Kasumi-1 (cell line): ENCODE measurements around the gene SIL1.
"Not testable (repeated sequence)": the region's sequence is repeated elsewhere in the genome, so short reads cannot be mapped to it uniquely, and the experiment has no call there.

Experiments
- DNase-seq, 2 experiments: peaks; one replicate each; lab custom pipeline; 2025; lab: John Stamatoyannopoulos, UW

SIL1 gene

DNA sequence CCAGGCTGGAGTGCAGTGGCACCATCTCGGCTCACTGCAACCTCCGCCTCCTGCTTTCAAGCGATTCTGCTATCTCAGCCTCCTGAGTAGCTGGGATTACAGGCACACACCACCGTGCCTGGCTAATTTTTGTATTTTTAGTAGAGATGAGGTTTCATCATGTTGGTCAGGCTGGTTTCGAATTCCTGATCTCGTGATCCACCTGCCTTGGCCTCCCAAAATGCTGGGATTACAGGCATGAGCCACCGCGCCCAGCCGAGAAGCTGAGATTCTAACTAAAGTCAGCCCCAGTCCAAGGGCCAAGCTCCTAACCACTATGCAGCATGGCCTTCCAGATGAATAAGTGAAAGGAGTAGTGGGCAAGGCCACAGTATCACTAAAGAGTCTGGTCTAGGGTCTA, 20.9 kb downstream of the SIL1 start:
- not testable (repeated sequence) for DNase-seq

DNA sequence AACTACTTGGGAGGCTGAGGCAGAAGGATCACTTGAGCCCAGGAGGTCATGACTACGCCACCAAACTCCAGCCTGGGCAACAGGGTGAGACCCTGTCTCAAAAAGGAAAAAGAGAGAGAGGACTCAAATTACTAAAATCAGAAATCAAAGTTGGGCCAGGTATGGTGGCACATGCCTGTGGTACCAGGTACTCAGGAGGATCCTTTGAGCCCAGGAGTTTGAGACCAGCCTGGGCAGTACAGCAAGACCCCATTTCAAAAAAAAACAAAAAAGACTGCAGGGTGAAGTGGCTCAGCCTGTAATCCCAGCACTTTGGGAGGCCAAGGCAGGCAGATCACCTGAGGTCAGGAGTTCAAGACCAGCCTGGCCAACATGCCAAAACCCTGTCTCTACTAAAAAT, 23.8 kb downstream of the SIL1 start:
- DNase-seq, result not testable (repeated sequence)

DNA sequence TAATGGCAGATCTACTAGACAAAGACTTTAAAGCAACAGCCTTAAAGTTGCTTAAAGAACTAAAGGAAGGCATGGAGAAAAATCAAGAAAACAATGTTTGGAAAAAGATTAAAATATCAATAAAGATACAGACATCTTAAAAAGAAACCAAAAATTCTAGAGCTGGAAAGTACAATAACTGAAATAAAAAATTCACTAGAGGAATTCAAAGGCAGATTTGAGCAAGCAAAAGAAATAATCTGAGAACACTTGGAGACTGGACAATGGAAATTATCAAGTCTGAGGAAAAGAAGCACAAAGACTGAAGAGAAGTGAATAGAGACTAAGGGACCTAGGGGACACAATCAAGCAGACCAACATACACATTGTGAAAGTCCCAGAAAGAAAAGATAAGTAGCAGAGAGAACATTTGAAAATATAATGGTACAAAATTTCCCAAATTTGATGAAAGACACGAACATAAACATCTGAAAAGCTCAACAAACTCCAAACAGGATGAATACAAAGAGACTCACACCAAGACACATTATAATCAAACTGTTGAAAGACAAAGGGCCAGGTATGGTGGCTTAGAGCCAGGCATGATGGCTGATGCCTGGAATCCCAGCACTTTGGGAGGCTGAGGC, 26.3 kb downstream of the SIL1 start:
- DNase-seq, result no peak

DNA sequence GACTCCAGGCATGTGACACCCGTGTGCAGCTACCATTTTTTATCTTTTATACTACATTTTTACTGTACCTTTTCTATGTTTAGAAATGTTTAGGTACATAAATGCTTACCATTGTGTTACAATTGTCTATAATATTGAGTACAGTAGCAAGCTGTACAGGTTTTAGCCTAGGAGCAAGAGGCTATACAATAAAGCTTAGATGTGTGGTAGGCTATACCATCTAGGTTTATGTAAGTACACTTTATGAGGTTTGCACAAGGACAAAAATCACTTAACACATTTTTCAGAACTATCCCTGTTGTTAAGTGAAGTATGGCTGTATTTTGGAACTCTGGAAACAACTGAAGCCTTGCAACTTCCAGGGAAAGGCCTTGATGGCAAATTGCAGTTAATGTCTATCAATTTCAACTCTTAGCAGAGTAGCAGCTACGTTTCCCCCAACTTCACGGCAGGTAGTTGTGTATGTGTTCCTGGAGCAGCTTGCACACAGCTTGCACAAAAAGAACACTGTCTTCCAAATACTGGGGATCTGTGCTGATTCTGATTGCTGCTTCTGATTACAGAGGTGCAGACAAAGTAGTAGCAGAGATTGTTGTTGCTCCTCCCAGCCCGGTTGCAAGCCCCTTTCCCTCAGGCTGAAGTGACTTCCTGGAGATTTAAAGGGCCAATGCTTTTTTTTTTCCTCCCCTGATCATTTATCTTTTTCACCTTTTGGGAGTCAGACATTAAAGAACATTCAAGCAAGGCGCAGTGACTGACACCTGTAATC, 30.0 kb downstream of the SIL1 start:
- no peak for DNase-seq

DNA sequence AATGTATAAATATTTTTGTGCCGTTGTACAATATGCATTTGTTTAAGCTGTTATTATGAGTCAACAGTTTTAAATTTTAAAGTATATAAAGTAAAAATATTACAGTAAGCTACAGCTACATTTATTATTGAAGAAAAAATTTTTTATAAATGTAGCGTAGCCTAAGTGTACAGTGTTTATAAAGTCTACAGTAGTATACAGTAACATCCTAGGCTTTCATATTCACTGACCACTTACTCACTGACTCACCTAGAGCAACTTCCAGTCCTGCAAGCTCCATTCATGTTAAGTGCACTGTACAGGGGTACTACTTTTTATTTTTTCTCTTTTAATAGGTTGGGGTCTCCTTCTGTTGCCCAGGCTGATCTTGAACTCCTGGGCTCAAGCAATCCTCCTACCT, 30.6 kb downstream of the SIL1 start:
- DNase-seq, result no peak

DNA sequence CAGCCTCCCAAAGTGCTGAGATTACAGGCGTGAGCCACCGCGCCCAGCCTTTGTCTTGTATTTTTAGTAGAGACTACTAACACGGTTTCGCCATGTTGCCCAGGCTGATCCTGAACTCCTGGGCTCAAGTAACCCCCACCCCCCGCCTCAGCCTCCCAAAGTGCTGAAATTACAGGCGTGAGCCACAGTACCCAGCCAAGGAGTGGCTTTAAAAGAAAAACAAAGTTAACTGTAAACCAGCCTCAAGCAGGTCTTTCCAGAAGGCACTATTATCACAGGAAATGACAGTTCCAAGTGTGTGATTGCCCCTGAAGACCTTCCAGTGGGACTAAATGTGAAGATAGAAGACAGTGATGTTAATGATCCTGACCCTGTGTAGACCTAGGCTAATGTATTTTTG, 31.1 kb downstream of the SIL1 start:
- DNase-seq, result no peak

DNA sequence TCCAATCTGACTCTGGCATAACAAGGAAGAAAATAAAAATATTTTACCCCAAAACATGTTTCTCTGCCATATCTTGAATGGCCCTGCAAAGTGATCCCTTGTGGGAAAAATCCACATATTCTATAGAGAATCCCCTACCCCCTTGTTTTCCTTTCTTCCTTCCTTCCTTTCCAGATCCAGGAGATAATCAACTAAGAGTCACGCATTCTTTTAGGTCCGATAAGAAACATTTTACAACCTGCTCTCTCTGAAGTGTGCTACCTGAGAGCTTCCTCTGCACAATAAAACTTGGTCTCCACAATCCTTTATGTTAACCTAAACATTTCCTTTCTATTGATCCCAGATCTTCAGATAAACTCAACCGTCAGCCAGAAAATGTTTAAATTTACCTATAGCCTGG, 33.3 kb downstream of the SIL1 start:
- DNase-seq, result not testable (repeated sequence)

DNA sequence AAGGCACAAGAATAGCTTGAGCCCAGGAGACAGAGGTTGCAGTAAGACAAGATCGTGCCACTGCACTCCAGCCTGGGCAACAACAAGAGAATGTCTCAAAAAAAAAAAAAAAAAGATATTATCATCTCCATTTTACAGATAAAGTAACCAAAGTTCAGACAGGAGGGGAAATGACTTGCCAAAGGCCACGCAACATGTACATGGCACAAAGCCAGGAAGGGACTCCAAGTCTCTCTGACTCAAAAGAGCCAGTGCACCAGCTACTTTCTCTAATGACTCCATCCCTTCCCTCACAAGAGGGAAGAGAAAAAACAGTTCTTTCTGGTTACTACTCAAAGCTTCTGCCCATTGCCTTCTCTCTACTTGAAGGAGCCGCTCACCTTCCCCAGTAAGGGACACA, 34.1 kb downstream of the SIL1 start:
- DNase-seq, result no peak

DNA sequence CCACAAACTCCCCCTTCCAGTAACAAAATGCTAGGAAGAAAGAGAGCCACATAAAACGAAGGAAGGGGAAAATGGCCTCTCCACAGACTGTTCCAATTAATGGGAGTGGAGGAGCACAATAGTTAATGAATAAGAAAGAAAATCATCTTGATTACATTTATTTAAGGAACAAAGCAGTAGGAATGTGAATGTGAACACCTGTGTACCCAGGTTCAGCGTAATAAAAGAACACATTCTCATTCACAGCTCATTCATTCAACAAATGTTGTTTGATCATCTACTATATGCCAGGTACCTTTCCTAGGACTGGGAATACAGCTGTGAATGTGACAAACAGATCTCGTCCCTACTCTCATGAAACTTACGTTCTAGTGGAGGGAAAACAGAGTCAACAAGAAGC, 35.7 kb downstream of the SIL1 start:
- DNase-seq, result no peak

DNA sequence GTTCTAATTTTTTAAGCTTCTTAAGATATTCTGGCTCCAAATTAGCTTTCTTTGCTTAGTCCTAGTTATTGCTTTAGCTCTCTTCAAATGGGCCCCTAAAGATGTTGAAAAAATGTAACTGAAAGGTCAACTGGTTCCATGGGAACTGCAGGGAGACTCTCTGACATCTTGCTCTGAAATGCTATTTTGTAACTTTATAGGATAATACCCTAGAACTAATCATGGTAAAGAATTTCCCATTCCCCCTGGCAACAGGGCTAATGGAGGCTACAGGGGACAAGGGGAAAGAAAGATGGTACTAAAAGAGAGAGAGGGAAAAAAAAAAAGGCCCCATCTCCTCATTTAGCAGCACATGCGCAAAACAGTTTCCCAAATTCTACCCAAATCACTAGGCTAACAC, 39.4 kb downstream of the SIL1 start:
- no peak for DNase-seq

DNA sequence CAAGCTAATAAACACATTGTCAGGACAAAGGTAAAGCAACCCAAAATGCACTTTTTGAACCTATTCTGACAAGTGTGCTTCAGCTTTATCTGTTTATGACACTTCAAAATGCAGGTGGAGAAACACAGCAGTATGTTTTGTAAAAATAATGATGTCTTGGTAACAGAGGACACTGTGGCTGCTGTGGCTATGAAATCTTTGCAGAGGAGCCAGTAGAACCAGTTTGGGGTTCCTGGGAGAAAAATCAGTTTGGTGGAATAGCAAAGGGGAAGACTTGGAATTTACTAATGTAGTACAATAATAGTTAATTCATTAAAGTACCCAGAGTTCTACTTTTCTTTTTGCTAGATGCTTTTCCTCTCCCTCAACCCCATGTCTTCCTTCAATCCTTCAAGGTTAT, 40.6 kb downstream of the SIL1 start:
- DNase-seq, result no peak

DNA sequence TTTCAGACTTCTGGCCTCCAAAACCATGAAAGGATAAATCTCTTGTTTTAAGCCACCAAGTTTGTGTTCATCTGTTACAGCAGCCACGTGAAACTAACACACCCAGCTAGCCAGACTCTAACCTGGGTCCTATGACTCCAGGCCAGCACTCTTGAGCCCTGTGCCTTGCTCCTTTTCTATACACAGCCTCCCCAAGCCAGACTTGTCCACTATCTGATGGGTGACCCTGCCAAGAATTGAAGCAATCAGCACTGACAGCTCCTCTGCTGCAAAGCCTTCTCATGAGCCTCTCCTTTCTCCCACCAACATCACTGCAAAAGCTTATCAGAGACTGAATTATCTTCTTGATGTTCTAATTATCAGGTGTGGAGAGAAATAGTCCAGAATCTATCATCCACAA, 41.4 kb downstream of the SIL1 start:
- DNase-seq, result no peak

DNA sequence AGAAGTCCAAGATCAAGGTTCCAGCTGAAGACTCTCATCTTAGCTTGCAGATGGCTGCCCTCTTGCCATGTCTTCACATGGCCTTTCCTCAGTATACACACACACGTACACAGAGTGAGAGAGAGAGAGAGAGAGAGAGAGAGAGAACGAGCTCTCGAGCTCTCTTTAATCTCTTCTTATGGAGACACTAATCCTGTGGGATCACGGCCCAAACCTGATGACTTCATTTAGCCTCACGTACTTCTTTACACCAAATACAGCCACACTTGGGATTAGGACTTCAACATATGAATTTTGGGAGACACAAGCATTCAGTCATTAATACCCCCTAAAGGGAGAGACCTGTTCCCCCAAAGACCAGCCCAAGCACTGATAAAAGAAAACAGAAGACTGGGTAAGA, 42.8 kb downstream of the SIL1 start:
- no peak for DNase-seq

DNA sequence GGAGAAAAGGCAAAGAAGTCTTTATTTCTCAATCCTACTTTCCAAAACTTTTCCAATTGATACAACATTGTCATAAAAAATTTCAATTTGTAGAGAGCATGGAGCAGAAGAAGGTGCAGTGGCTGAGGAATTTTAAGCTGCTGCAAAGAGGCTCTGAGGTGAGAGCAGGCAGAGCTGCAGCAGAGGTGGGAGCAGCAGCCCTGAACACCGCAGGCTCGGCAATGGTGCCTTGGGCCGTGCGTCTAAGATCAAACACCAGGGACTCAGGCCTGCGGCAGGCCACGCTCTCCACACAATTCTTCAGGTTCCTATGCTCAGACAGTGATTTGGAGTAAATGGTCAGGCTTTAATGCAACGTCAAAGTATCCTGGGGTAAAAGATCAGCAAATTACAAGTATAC, 46.3 kb downstream of the SIL1 start:
- no peak for DNase-seq

DNA sequence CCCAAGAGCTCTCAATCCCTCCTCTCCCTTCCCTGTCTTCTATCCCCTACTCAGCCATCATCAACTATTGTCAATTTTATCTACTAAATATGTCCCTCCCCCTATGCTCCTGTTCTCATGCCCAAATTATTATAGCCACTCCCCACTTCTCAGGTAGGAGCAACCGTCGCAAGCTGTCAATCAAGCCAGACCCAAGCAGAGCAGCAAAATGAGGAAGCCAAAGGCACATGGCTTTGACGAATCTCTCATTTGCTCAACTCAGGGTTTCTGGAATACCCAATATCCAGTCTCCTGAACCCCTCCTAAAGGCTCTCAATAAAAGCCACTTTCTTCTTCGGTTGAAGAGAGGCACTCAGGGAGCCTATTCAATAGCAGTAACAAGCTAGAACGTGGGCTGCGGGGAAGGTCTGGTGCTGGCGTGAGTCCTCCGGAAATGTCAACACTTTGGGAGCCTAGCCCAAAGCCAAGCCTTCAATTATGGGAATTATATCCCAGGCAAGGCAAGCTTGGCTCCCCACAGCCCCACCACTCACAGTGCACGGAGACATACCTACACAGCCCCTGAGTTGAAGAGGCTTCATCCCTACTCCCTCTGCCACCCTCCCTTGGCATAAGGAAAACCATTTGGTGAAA, 47.7 kb downstream of the SIL1 start:
- DNase-seq, result peak; percentile 35 to 47

DNA sequence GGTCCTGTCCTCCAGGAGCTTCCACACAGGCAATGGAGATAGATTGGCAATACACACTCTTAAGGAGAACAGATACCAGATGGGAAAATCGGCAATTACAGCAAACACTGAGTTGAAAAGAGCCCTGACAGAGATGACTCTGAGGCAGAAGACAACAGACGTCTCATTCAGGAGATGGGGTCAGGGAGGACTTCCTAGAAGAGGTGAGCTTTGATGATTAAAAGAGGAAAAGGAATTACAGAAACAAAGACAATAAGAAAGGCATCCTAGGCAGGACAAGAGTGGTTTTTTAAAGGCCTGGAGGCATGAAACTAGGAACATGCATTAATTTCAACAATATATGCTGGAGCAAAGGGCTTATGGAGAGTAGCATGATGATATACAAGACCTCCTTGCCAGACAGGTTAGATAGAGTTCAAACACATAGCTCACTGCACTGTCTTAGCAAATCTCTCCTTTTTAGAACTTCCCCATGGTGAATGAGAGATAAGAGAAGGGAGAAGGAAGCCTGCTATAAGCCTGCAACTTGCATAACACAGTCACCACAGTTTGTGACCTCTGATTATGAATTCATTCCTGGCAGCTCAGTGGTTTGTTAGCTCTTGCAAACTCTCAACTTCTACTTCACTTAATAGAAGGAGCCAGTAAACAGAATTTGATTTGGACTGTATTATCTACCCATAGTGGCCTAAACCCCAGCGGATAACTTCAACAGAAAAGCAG, 48.5 kb downstream of the SIL1 start:
- DNase-seq, result peak; percentile 88 to 91

DNA sequence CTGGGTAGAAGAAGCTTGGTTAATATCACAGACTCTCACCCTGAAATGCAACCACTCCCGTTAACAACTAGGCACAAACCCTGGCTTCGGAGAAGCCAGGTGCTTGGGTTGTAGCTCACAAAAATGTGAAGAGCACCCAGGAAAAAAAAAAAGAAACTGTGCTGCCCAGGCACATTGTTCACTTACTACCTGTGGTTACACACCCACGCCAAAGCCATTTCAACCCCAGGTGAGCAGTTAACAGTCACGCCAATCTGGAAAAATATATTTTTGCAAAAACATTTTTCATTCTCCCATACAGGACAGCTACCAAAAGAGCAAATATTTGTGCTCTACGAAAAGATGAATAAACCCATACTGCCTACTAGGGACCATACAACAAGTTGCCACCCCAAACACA, 49.2 kb downstream of the SIL1 start:
- no peak for DNase-seq

DNA sequence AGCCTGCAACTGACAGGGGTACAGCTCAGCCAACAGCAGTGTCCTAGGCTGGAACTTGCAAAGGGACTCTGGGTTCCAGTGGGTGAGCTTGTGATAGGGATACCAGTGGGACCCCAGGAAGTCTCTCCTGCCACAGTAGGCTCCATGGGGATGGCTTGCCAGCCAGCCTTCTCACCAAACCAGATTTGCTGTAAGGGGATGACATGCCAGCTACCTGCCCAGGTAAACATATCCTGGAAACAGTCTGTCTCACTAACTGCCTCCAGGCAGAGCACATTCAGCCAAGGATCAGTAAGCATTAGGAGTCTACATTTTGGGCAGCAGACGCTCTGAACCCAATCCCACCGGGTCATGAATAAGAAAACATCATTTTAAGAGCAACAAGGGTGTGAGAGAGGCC, 49.9 kb downstream of the SIL1 start:
- DNase-seq, result no peak

DNA sequence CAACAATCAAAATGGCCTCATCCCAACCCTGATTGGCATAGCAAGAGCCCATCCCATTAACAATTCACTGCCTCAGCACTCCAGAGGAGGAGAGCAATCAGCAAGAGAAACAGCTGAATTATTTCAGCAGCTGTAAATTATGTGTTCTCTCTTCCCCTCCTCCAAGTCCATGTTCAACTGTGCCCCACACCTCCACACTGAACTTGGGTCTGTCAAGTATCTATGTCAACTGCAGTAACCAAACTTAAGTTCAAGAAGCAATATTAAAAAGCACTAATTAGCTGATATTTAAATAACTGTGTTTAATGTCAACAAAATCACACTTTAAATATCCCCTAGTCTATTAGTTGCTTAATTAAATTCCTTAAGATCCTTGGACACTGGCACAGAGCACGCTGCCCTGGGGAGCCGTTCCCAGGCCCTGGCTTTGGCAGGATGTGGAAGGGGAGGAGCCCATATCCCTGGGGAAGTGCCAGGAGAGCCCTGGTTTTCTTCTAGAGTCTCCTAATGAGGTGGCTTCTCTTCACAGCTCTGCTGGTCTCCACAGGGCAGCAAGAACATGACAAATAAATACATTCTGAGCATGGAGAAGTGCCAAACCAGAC, 50.6 kb downstream of the SIL1 start:
- no peak for DNase-seq

DNA sequence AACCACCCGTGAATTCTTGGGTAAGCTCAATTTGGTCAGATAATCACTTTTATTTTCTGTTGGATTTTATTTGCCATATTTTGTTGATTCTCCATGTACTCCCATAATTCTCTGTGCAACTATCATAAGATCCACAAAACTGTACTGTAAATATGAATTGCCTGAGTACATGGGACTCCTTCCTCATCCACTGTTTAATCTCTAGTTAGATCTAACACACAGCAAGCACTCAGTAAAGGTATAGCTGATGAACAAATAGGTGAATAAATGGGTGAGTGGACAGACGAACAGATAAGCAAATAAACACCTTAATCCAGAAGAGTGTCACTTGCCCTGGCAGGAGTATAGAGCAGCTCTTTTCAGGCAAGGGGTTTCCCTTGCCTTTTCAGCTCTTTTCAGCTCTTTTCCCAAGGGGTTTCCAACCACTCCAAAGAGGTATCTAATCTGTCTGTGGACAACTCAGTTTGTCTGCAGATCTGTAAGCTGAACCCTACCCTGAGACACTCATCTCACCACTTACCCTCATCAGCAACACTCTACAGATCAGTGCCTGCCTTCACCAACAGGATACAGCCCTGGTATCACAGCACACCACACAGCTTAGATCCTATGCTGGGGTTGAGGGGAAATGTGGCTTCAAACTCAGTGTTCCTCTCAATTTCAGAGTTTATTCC, 51.2 kb downstream of the SIL1 start:
- DNase-seq, result no peak

DNA sequence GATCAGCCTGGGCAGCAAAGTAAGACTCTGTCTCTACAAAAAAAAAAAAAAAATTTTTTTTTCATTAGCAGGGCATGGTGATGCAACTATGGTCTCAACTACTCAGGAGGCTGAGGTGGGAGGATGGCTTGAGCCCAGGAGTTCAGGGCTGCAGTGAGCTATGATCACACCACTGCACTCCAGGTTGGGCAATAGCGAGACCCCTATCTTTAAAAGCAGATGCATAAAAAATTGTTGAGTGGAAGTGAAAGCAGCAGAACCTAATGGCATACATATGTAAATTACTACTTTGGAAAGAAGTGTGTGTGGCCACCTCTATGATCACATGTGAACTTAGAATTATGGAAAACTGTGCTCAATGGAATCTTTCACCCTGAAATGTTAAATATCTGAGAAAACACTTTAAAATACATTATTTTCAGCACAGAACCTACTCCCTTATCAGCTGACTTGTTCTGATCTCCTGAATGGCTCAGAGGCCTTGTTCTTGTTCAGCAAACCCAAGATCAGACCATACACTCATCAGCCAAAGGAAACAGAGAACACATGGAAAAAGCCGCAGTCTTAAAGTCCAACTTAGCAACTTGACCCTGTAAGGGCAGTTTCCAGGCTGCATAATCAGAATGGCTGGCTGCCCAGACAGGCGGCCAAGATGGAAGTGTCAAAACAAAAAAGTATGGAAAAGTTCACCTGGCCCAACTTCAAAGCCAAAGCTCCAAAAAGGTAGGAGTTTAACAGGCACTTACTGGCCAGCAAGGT, 56.5 kb downstream of the SIL1 start:
- no peak for DNase-seq
